SK-N-SH treated with all-trans-retinoic acid at 6 μM for 48 hours (cell line): ENCODE results near the gene TMEM132C.

ENCODE experiments used
- ATAC-seq: fragments of 200-7000 bp; cut with Tn5 transposase; 3 replicates; pipeline ENCODE4 v1.9.1; 2020; ENCODE audit warnings: mild to moderate bottlenecking, moderate library complexity
- ARNTL ChIP-seq: fragments of 450-650 bp; formaldehyde crosslinking; IDR thresholded peaks from 2 replicates; pipeline ENCODE4 v1.5.0; 2020; ENCODE audit warnings: low read depth, mild to moderate bottlenecking, moderate library complexity, borderline replicate concordance
- BACH2 ChIP-seq: fragments of 250-450 bp; sonication (Bioruptor Pico); IDR thresholded peaks from 2 replicates; pipeline ENCODE4 v1.9.0; 2021; ENCODE audit warnings: mild to moderate bottlenecking, borderline replicate concordance
- CSDC2 ChIP-seq: fragments of 250-450 bp; sonication (Bioruptor Pico); IDR thresholded peaks from 2 replicates; pipeline ENCODE4 v1.5.0; 2020; ENCODE audit warnings: mild to moderate bottlenecking, moderate library complexity
- ESRRG ChIP-seq: fragments of 250-450 bp; sonication (Bioruptor Pico); IDR thresholded peaks from 2 replicates; pipeline ENCODE4 v1.6.1; 2021; ENCODE audit warnings: mild to moderate bottlenecking
- GLIS3 ChIP-seq: fragments of 250-450 bp; sonication (Bioruptor Pico); IDR thresholded peaks from 2 replicates; pipeline ENCODE4 v1.5.0; 2020; ENCODE audit warnings: mild to moderate bottlenecking, moderate library complexity
- ISL1 ChIP-seq: fragments of 250-450 bp; sonication (Bioruptor Pico); IDR thresholded peaks from 2 replicates; pipeline ENCODE4 v2.1.2; 2022; ENCODE audit warnings: mild to moderate bottlenecking, moderate library complexity
- OSR1 ChIP-seq: fragments of 250-450 bp; sonication (Bioruptor Pico); IDR thresholded peaks from 2 replicates; pipeline ENCODE4 v1.8.0; 2022; ENCODE audit warnings: moderate library complexity, mild to moderate bottlenecking, inconsistent platforms
- RARB ChIP-seq: fragments of 250-450 bp; sonication (Bioruptor Pico); IDR thresholded peaks from 2 replicates; pipeline ENCODE4 v1.8.0; 2021; ENCODE audit warnings: mild to moderate bottlenecking, moderate library complexity
- SNAI2 ChIP-seq: fragments of 250-450 bp; sonication (Bioruptor Pico); IDR thresholded peaks from 2 replicates; pipeline ENCODE4 v1.5.0; 2020; ENCODE audit warnings: mild to moderate bottlenecking, moderate library complexity
- TCF4 ChIP-seq: fragments of 250-450 bp; sonication (Bioruptor Pico); IDR thresholded peaks from 2 replicates; pipeline ENCODE4 v1.8.0; 2021; ENCODE audit warnings: mild to moderate bottlenecking, moderate library complexity, borderline replicate concordance
- ZC3H10 ChIP-seq: fragments of 250-450 bp; sonication (Bioruptor Pico); IDR thresholded peaks from 2 replicates; pipeline ENCODE4 v1.5.1; 2021; ENCODE audit warnings: mild to moderate bottlenecking, moderate library complexity
- ZFP3 ChIP-seq: fragments of 250-450 bp; sonication (Bioruptor Pico); IDR thresholded peaks from 2 replicates; pipeline ENCODE4 v1.5.0; 2020; ENCODE audit warnings: mild to moderate bottlenecking, moderate library complexity
- ZFP30 ChIP-seq: fragments of 450-650 bp; formaldehyde crosslinking; IDR thresholded peaks from 2 replicates; pipeline ENCODE4 v1.5.0; 2022; ENCODE audit warnings: mild to moderate bottlenecking, moderate library complexity
- ZNF565 ChIP-seq: fragments of 450-650 bp; formaldehyde crosslinking; conservative IDR thresholded peaks from 2 replicates; pipeline ENCODE4 v1.5.0; 2020; ENCODE audit warnings: low read depth, mild to moderate bottlenecking, moderate library complexity
- ZNF70 ChIP-seq: fragments of 450-650 bp; formaldehyde crosslinking; IDR thresholded peaks from 2 replicates; pipeline ENCODE4 v1.5.0; 2020; ENCODE audit warnings: mild to moderate bottlenecking, moderate library complexity
- ZNF8 ChIP-seq: fragments of 450-650 bp; formaldehyde crosslinking; IDR thresholded peaks from 2 replicates; pipeline ENCODE4 v1.5.0; 2020; ENCODE audit warnings: mild to moderate bottlenecking, moderate library complexity
- TF ChIP-seq, protein P1 (sequence below): fragments of 250-450 bp; sonication (Bioruptor Pico); IDR thresholded peaks from 2 replicates; pipeline ENCODE4 v1.8.0; 2020; ENCODE audit warnings: mild to moderate bottlenecking, moderate library complexity, borderline replicate concordance
- TF ChIP-seq, protein P2 (sequence below): fragments of 250-450 bp; sonication (Bioruptor Pico); IDR thresholded peaks from 2 replicates; pipeline ENCODE4 v1.5.0; 2020; ENCODE audit warnings: mild to moderate bottlenecking, moderate library complexity
- TF ChIP-seq, protein P3 (sequence below): fragments of 250-450 bp; sonication (Bioruptor Pico); IDR thresholded peaks from 2 replicates; pipeline ENCODE4 v1.5.1; 2020; ENCODE audit warnings: low read depth, mild to moderate bottlenecking, moderate library complexity
- TF ChIP-seq, protein P4 (sequence below): fragments of 250-450 bp; sonication (Bioruptor Pico); IDR thresholded peaks from 2 replicates; pipeline ENCODE4 v1.5.1; 2021; ENCODE audit warnings: mild to moderate bottlenecking, moderate library complexity

The TMEM132C gene

DNA sequence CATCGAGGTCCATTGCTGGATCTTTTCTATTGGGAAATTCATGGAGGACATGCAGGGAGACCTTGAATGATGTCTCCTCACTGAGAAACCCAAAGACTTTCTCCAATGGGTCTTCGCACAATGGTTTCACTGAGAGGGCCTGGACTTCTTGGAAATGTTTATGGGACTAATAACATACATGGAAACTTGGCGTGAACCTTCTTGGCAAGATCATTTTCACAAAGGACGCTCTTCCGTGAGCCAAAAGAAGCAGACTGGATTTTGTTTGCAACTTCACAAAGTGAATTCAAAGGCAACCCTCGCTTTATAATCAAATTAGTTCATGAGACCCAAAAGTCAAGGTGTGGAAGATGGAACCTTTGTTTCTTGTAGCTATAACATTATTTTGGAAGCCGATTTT is 154.4 kb downstream of the TMEM132C start:
- no peak for ATAC-seq
- TF ChIP-seq ARNTL (no peak), ZNF565 (CRISPR knock-in tag) (no peak), ZNF70 (CRISPR knock-in tag) (no peak), OSR1 (CRISPR knock-in tag) (no peak), ZNF8 (CRISPR knock-in tag) (no peak)
- TF ChIP-seq, protein P1, sequence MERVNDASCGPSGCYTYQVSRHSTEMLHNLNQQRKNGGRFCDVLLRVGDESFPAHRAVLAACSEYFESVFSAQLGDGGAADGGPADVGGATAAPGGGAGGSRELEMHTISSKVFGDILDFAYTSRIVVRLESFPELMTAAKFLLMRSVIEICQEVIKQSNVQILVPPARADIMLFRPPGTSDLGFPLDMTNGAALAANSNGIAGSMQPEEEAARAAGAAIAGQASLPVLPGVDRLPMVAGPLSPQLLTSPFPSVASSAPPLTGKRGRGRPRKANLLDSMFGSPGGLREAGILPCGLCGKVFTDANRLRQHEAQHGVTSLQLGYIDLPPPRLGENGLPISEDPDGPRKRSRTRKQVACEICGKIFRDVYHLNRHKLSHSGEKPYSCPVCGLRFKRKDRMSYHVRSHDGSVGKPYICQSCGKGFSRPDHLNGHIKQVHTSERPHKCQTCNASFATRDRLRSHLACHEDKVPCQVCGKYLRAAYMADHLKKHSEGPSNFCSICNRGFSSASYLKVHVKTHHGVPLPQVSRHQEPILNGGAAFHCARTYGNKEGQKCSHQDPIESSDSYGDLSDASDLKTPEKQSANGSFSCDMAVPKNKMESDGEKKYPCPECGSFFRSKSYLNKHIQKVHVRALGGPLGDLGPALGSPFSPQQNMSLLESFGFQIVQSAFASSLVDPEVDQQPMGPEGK (CRISPR knock-in tag): no peak

DNA sequence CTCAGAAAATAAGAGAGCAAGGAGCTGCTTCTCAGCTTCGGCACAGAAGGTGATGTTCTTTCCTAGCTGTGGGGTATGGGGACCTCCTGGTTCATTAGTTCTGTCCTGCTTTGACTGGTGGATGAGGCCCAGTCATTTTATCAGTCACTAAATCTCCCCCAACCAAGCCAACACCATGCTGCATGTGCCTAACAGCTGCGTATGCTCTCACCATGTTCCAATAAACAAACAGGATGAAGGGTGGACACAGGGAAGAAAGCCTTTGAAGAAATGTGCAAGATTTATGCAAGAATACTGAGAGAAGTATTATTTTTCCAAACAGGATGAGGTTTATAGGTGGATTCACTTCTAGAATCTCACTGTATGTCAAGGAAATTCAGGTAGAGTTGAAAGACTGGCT is 156.2 kb downstream of the TMEM132C start:
- no peak for ATAC-seq

DNA sequence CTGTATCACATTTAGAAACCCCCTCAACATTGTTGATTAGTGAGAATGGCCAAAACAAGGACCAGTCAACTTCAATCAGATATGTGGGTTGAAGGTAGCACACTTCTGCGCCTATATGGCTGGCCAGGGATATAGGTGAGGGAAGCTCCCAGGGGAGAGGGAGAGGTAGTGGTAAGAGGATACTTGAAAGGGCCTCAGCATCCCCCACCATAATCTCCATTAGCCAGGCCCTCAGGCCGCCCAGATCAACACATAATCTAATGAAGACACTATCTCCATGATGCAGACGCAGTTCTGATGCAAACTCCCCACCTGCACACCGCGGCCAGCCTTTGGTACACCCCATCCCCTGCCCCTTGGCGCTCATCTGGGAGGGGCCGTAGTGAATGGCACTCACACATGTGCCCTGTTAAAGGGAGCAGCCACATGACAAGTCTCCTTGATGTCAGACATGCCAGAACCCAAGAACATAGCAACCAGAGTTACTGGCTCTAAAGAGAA is 158.0 kb downstream of the TMEM132C start:
- TF ChIP-seq, protein P2, sequence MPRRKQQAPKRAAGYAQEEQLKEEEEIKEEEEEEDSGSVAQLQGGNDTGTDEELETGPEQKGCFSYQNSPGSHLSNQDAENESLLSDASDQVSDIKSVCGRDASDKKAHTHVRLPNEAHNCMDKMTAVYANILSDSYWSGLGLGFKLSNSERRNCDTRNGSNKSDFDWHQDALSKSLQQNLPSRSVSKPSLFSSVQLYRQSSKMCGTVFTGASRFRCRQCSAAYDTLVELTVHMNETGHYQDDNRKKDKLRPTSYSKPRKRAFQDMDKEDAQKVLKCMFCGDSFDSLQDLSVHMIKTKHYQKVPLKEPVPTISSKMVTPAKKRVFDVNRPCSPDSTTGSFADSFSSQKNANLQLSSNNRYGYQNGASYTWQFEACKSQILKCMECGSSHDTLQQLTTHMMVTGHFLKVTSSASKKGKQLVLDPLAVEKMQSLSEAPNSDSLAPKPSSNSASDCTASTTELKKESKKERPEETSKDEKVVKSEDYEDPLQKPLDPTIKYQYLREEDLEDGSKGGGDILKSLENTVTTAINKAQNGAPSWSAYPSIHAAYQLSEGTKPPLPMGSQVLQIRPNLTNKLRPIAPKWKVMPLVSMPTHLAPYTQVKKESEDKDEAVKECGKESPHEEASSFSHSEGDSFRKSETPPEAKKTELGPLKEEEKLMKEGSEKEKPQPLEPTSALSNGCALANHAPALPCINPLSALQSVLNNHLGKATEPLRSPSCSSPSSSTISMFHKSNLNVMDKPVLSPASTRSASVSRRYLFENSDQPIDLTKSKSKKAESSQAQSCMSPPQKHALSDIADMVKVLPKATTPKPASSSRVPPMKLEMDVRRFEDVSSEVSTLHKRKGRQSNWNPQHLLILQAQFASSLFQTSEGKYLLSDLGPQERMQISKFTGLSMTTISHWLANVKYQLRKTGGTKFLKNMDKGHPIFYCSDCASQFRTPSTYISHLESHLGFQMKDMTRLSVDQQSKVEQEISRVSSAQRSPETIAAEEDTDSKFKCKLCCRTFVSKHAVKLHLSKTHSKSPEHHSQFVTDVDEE (CRISPR knock-in tag): no peak
- TF ChIP-seq TCF4 (CRISPR knock-in tag) (no peak), ISL1 (no peak), ARNTL (no peak), OSR1 (CRISPR knock-in tag) (no peak), ZFP30 (CRISPR knock-in tag) (no peak), ZNF70 (CRISPR knock-in tag) (no peak), BACH2 (no peak)

More for the DNA sequence above, 156.2 kb downstream of the TMEM132C start:
- TF ChIP-seq, protein P1 (CRISPR knock-in tag): no peak
- TF ChIP-seq ZFP30 (CRISPR knock-in tag): no peak
- TF ChIP-seq, protein P3, sequence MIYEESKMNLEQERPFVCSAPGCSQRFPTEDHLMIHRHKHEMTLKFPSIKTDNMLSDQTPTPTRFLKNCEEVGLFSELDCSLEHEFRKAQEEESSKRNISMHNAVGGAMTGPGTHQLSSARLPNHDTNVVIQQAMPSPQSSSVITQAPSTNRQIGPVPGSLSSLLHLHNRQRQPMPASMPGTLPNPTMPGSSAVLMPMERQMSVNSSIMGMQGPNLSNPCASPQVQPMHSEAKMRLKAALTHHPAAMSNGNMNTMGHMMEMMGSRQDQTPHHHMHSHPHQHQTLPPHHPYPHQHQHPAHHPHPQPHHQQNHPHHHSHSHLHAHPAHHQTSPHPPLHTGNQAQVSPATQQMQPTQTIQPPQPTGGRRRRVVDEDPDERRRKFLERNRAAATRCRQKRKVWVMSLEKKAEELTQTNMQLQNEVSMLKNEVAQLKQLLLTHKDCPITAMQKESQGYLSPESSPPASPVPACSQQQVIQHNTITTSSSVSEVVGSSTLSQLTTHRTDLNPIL: no peak
- TF ChIP-seq ESRRG (CRISPR knock-in tag): no peak
- TF ChIP-seq ZNF565 (CRISPR knock-in tag): no peak
- no peak for TF ChIP-seq ISL1
- no peak for TF ChIP-seq ARNTL
- TF ChIP-seq, protein P2 (CRISPR knock-in tag): no peak
- TF ChIP-seq CSDC2 (CRISPR knock-in tag): no peak
- TF ChIP-seq SNAI2 (CRISPR knock-in tag): no peak
- TF ChIP-seq ZC3H10 (CRISPR knock-in tag): no peak
- TF ChIP-seq RARB (CRISPR knock-in tag): no peak
- TF ChIP-seq, protein P4, sequence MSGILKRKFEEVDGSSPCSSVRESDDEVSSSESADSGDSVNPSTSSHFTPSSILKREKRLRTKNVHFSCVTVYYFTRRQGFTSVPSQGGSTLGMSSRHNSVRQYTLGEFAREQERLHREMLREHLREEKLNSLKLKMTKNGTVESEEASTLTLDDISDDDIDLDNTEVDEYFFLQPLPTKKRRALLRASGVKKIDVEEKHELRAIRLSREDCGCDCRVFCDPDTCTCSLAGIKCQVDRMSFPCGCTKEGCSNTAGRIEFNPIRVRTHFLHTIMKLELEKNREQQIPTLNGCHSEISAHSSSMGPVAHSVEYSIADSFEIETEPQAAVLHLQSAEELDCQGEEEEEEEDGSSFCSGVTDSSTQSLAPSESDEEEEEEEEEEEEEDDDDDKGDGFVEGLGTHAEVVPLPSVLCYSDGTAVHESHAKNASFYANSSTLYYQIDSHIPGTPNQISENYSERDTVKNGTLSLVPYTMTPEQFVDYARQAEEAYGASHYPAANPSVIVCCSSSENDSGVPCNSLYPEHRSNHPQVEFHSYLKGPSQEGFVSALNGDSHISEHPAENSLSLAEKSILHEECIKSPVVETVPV (CRISPR knock-in tag): no peak
- TF ChIP-seq OSR1 (CRISPR knock-in tag): no peak
- TF ChIP-seq GLIS3: no peak
- TF ChIP-seq ZNF70 (CRISPR knock-in tag): no peak
- no peak for TF ChIP-seq ZFP3 (CRISPR knock-in tag)
- TF ChIP-seq BACH2: no peak

More for the DNA sequence above, 158.0 kb downstream of the TMEM132C start:
- no peak for ATAC-seq
